HL-60 (cell line): ENCODE measurements around the gene PRSS48.

ENCODE experiments used
- GABPA ChIP-seq: IDR thresholded peaks from 2 replicates; pipeline ENCODE4 v1.6.1; 2012; ENCODE audit warnings: low read depth
- POLR2AphosphoS5 ChIP-seq: IDR thresholded peaks from 2 replicates; pipeline ENCODE4 v1.6.1; 2012; ENCODE audit warnings: low read depth
- SPI1 ChIP-seq: IDR thresholded peaks from 2 replicates; pipeline ENCODE4 v1.6.1; 2012; ENCODE audit warnings: low read depth, mild to moderate bottlenecking, borderline replicate concordance
- TF ChIP-seq, protein P1 (sequence below): IDR thresholded peaks from one replicate; pipeline ENCODE4 v1.5.1; 2011; ENCODE audit warnings: low read length, control low read depth, inconsistent platforms; ENCODE audit not compliant: insufficient read depth
- TF ChIP-seq, protein P2 (sequence below): IDR thresholded peaks from 2 replicates; pipeline ENCODE4 v1.6.1; 2012; ENCODE audit warnings: low read depth; ENCODE audit not compliant: insufficient replicate concordance

DNA sequence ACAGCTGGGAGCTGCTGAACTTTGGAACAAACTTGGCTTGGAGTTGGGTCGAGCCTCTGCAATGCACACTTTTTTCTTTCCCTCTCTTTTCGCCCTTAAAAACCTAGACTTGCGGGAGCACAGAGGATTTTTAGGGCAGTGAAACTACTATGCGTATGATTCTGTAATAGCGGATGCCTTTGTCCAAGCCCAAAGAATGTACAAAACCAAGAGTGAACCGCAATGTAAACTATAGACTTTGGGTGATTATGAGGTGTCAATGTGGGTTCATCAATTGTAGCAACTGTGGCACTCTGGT lies 48.9 kb downstream of the PRSS48 start:
- TF ChIP-seq, protein P1, sequence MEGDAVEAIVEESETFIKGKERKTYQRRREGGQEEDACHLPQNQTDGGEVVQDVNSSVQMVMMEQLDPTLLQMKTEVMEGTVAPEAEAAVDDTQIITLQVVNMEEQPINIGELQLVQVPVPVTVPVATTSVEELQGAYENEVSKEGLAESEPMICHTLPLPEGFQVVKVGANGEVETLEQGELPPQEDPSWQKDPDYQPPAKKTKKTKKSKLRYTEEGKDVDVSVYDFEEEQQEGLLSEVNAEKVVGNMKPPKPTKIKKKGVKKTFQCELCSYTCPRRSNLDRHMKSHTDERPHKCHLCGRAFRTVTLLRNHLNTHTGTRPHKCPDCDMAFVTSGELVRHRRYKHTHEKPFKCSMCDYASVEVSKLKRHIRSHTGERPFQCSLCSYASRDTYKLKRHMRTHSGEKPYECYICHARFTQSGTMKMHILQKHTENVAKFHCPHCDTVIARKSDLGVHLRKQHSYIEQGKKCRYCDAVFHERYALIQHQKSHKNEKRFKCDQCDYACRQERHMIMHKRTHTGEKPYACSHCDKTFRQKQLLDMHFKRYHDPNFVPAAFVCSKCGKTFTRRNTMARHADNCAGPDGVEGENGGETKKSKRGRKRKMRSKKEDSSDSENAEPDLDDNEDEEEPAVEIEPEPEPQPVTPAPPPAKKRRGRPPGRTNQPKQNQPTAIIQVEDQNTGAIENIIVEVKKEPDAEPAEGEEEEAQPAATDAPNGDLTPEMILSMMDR, result no peak
- no peak for TF ChIP-seq POLR2AphosphoS5
- TF ChIP-seq, protein P2, sequence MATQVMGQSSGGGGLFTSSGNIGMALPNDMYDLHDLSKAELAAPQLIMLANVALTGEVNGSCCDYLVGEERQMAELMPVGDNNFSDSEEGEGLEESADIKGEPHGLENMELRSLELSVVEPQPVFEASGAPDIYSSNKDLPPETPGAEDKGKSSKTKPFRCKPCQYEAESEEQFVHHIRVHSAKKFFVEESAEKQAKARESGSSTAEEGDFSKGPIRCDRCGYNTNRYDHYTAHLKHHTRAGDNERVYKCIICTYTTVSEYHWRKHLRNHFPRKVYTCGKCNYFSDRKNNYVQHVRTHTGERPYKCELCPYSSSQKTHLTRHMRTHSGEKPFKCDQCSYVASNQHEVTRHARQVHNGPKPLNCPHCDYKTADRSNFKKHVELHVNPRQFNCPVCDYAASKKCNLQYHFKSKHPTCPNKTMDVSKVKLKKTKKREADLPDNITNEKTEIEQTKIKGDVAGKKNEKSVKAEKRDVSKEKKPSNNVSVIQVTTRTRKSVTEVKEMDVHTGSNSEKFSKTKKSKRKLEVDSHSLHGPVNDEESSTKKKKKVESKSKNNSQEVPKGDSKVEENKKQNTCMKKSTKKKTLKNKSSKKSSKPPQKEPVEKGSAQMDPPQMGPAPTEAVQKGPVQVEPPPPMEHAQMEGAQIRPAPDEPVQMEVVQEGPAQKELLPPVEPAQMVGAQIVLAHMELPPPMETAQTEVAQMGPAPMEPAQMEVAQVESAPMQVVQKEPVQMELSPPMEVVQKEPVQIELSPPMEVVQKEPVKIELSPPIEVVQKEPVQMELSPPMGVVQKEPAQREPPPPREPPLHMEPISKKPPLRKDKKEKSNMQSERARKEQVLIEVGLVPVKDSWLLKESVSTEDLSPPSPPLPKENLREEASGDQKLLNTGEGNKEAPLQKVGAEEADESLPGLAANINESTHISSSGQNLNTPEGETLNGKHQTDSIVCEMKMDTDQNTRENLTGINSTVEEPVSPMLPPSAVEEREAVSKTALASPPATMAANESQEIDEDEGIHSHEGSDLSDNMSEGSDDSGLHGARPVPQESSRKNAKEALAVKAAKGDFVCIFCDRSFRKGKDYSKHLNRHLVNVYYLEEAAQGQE, result no peak
- no peak for TF ChIP-seq SPI1
- no peak for TF ChIP-seq GABPA
